T-cell (primary cell): ENCODE data around the gene CCDC14. TPM values are rescaled to one million over a fixed set of nuclear protein-coding genes. Genes with fewer than 3 reads are reported as not detected.

Source experiments
- ATAC-seq, 4 experiments: fragments of 200-7000 bp in 3 of 4; fragments of 150-1000 bp in 1 of 4; cut with Tn5 transposase; replicated peaks in 1 of 4; 1 replicate in 3 of 4; 2 replicates in 1 of 4; pipeline ENCODE4 v1.10.0; 2021; ENCODE audit warnings: moderate library complexity in 3 of 4, mild to moderate bottlenecking in 2 of 4, moderate number of reproducible peaks in 1 of 4
- CTCF ChIA-PET, 2 donors: fragments of 300-600 bp; sonication (Branson Sonifier 250); formaldehyde crosslinking; loops; one replicate each; lab custom pipeline; 2022; ENCODE audit warnings: antibody characterized with exemption in 2 of 2; lab: Charles Lee
- POLR2A ChIA-PET, 2 donors: fragments of 300-600 bp; sonication (Branson Sonifier 250); formaldehyde crosslinking; loops; one replicate each; lab custom pipeline; 2022; ENCODE audit warnings: antibody characterized with exemption in 2 of 2; lab: Charles Lee
- DNase-seq, 35 experiments: peaks; one replicate each; pipeline versions ENCODE4 v3.0.0 to v3.0.0-alpha.2; 2013 to 2023
- H3K27ac ChIP-seq: one replicate; pipeline ENCODE4 v1.5.1; 2013; ENCODE audit warnings: low read length
- H3K27me3 ChIP-seq, 2 experiments: replicated peaks in 1 of 2; 1 replicate in 1 of 2; 2 replicates in 1 of 2; pipeline versions ENCODE4 v1.6.1 to v1.7.0; 2013; ENCODE audit warnings: low read length in 1 of 2, mixed read lengths in 1 of 2; ENCODE audit not compliant: control insufficient read depth in 2 of 2, insufficient read depth in 2 of 2; ENCODE audit errors: extremely low read depth in 1 of 2
- H3K36me3 ChIP-seq, 2 donors: 1 replicate in 1 of 2; 2 replicates in 1 of 2; pipeline versions ENCODE4 v1.6.1 to v1.7.0; 2013; ENCODE audit warnings: low read length in 1 of 2; ENCODE audit not compliant: control insufficient read depth in 2 of 2, insufficient read depth in 1 of 2; ENCODE audit errors: extremely low read depth in 1 of 2
- H3K4me1 ChIP-seq, 2 experiments: 1 replicate in 1 of 2; 2 replicates in 1 of 2; pipeline versions ENCODE4 v1.6.1 to v1.7.0; 2013; ENCODE audit warnings: low read length in 2 of 2, mixed read lengths in 1 of 2; ENCODE audit not compliant: insufficient read depth in 2 of 2, control insufficient read depth in 1 of 2; ENCODE audit errors: extremely low read depth in 1 of 2
- H3K4me3 ChIP-seq, 2 donors: 1 replicate in 1 of 2; 2 replicates in 1 of 2; pipeline versions ENCODE4 v1.5.1 to v1.7.0; 2013; ENCODE audit warnings: mild to moderate bottlenecking in 2 of 2, low read length in 1 of 2, moderate library complexity in 1 of 2; ENCODE audit not compliant: control insufficient read depth in 1 of 2; ENCODE audit errors: extremely low read depth in 1 of 2
- H3K9me3 ChIP-seq: 2 replicates; pipeline ENCODE4 v1.7.0; 2013
- H3K27ac Mint-ChIP-seq, 2 donors: one replicate each; pipeline ENCODE4 v1.8.0; 2020 to 2021; ENCODE audit warnings: mild to moderate bottlenecking in 2 of 2, mixed read lengths in 2 of 2
- H3K27me3 Mint-ChIP-seq, 2 donors: one replicate each; pipeline ENCODE4 v1.8.0; 2021 to 2022; ENCODE audit warnings: mixed read lengths in 2 of 2
- H3K36me3 Mint-ChIP-seq: one replicate; pipeline ENCODE4 v1.8.0; 2021; ENCODE audit warnings: mixed read lengths
- H3K4me1 Mint-ChIP-seq, 3 donors: one replicate each; pipeline ENCODE4 v1.8.0; 2020 to 2022; ENCODE audit warnings: mixed read lengths in 3 of 3, mild to moderate bottlenecking in 1 of 3
- H3K4me3 Mint-ChIP-seq, 3 donors: one replicate each; pipeline ENCODE4 v1.8.0; 2020 to 2022; ENCODE audit warnings: mild to moderate bottlenecking in 3 of 3, mixed read lengths in 3 of 3, moderate library complexity in 3 of 3
- H3K9me3 Mint-ChIP-seq, 3 donors: one replicate each; pipeline ENCODE4 v1.8.0; 2020 to 2022; ENCODE audit warnings: mixed read lengths in 3 of 3
- WGBS: methylation state at CpG from one replicate; pipeline ENCODE4 v1.1.5; 2013; ENCODE audit warnings: missing lambda C conversion rate; ENCODE audit not compliant: insufficient coverage; 5-methylcytosine and 5-hydroxymethylcytosine counted together
- total RNA-seq, 35 experiments: library from RNA in 6 of 35; stranded (reverse) in 6 of 35; fragments of 120-200 nt in 1 of 35; gene quantifications; one replicate each; pipeline versions ENCODE4 v1.2.1 to v1.2.4 and lab custom pipeline; 2013 to 2026

The CCDC14 gene
- total RNA-seq, 5 donors from 2014 or later (not counting 1 experiment from before 2014, with no cell fraction given) = 27.0 to 43.9 (median 28.6) TPM

DNA sequence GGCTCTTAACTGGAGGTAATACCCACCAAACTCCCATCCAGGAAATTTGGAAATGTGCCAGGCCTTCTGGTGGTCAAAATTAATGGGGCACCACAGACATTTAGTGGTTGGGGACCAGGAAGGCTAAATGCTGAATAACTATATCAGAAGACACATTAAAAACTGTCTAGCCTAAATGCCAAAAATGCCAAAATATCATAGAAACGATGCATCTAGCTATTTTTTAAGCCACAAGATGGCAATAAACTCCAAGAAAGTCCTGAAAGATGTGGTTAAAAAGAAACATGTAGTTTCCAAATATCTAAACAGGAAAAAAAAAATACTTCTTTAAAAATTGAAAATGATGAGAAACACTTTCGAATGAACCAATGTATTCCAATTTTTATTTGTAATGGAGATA, 19.9 kb downstream of the CCDC14 start:
- ChIA-PET CTCF (no interaction called here), POLR2A (no interaction called here)
- no peak overlapping the region for H3K4me3 ChIP-seq
- ATAC-seq = no peak
- Mint-ChIP-seq H3K9me3 (no peaks in the 10 kb centered on the region), H3K27ac (no peak overlapping the region), H3K4me1 (no peaks in the 10 kb centered on the region), H3K4me3 (no peak overlapping the region), H3K36me3 (peaks cover 41% of the 10 kb centered on the region), H3K27me3 (no peaks in the 10 kb centered on the region)
- peaks cover 0 to 21% of the 10 kb centered on the region in 2 donors for H3K36me3 ChIP-seq
- no peaks in the 10 kb centered on the region for H3K27me3 ChIP-seq
- H3K27ac ChIP-seq = no peak overlapping the region
- H3K4me1 ChIP-seq = no peaks in the 10 kb centered on the region
- no CpG with 5 or more reads among the region's 2 CpGs for WGBS
- no peak for DNase-seq
- H3K9me3 ChIP-seq = no peaks in the 10 kb centered on the region

DNA sequence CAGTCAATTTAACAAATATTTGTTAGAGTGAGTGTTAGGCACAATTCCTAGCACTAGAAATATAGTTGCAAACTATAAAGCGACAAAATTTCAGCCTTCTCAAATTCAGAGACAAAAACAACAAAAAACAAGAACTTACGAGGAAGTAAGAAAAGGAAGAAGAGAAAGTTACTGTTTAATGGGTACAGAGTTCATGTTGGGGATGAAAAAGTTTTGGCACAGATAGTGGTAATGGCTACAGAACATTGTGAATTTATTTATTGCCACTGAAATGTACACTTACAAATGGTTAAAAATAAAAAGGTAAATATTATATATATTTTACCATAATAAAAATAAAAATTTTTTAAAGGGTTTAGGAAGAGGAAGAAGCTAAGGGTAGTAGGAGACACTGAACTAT, 21.3 kb downstream of the CCDC14 start:
- Histone ChIP-seq H3K4me1 (no peaks in the 10 kb centered on the region), H3K4me3 (no peak overlapping the region), H3K9me3 (no peaks in the 10 kb centered on the region), H3K27me3 (no peaks in the 10 kb centered on the region), H3K36me3 (peaks cover 0 to 19% of the 10 kb centered on the region in 2 donors), H3K27ac (no peak overlapping the region)
- WGBS = no CpG with 5 or more reads among the region's 2 CpGs
- DNase-seq (no peak), ATAC-seq (no peak)
- Mint-ChIP-seq H3K4me3 (no peak overlapping the region), H3K27ac (no peak overlapping the region), H3K4me1 (no peaks in the 10 kb centered on the region), H3K27me3 (no peaks in the 10 kb centered on the region), H3K9me3 (no peaks in the 10 kb centered on the region), H3K36me3 (peaks cover 44% of the 10 kb centered on the region)
- CTCF ChIA-PET = no interaction called here
- POLR2A ChIA-PET = no interaction called here

DNA sequence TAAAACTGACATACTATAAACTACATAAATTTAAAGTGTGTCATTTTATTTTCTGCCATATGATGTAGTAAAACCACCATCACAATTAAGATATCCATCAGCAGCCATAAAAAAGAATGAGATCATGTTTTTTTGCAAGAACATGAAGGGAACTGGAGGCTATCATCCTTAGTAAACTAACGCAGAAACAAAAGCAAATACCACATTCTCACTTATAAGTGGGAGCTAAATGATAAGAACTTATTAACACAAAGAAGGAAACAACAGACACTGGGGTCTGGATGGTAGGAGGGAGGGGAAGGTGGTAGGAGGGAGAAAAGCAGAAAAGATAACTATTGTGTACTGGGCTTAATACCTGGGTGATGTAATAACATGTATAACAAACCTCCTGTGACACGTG, 24.6 kb downstream of the CCDC14 start:
- no peaks in the 10 kb centered on the region for H3K27me3 Mint-ChIP-seq
- CTCF ChIA-PET = no interaction called here
- DNase-seq (no peak), ATAC-seq (no peak)
- no peaks in the 10 kb centered on the region for H3K4me1 ChIP-seq
- no CpG with 5 or more reads among the region's 2 CpGs for WGBS
- H3K4me3 ChIP-seq = no peak overlapping the region
- H3K4me3 Mint-ChIP-seq = no peak overlapping the region
- H3K9me3 ChIP-seq = no peaks in the 10 kb centered on the region
- POLR2A ChIA-PET = no interaction called here
- no peaks in the 10 kb centered on the region for H3K27me3 ChIP-seq
- no peaks in the 10 kb centered on the region for H3K36me3 ChIP-seq
- H3K4me1 Mint-ChIP-seq = no peaks in the 10 kb centered on the region
- H3K27ac Mint-ChIP-seq = no peak overlapping the region
- H3K9me3 Mint-ChIP-seq = no peaks in the 10 kb centered on the region
- no peak overlapping the region for H3K27ac ChIP-seq
- H3K36me3 Mint-ChIP-seq = peaks cover 47% of the 10 kb centered on the region

- no peak overlapping the region for H3K27ac ChIP-seq
- Mint-ChIP-seq H3K27me3 (no peaks in the 10 kb centered on the region), H3K4me3 (no peak overlapping the region), H3K4me1 (no peaks in the 10 kb centered on the region), H3K9me3 (no peaks in the 10 kb centered on the region), H3K27ac (no peak overlapping the region), H3K36me3 (peaks cover 50% of the 10 kb centered on the region)
- H3K9me3 ChIP-seq = no peaks in the 10 kb centered on the region
- CTCF ChIA-PET = no interaction called here
- H3K36me3 ChIP-seq = peaks cover 0 to 4% of the 10 kb centered on the region in 2 donors
- no peak overlapping the region for H3K4me3 ChIP-seq
- no peaks in the 10 kb centered on the region for H3K4me1 ChIP-seq
- POLR2A ChIA-PET = no interaction called here
- DNase-seq = no peak
- ATAC-seq = no peak
- no peaks in the 10 kb centered on the region for H3K27me3 ChIP-seq
Observed at GRCh38 chr3:123935830-123936229, 25.2 kb downstream of the CCDC14 start.

DNA sequence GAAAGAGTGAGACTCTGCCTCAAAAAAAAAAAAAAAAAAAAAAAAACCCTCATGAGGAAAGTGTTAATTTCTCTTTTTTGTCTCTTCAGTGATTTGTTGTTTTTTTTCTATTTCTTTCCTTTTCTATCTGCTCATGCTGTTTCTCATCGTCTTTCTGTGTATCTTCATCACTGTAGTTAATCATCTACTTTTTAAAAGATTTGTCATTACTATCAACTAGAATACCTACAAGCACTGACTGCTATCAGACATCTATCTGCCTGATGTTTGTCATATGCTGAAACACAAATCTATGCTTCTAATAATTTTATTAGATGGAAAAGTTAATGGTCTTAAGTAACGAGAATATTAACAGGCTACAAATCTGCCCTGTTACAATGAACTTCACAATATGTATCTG, 26.8 kb downstream of the CCDC14 start:
- DNase-seq = no peak
- Mint-ChIP-seq H3K27ac (no peak overlapping the region), H3K36me3 (peaks cover 55% of the 10 kb centered on the region)

GRCh38 chr3:123930445-123930844, 30.6 kb downstream of the CCDC14 start:
- H3K27me3 ChIP-seq = no peaks in the 10 kb centered on the region
- H3K27ac ChIP-seq = no peak overlapping the region
- peak overlapping the region in 1 of 2 donors; percentile 6 for H3K27ac Mint-ChIP-seq
- H3K36me3 Mint-ChIP-seq = peaks cover 57% of the 10 kb centered on the region
- no peaks in the 10 kb centered on the region for H3K4me1 Mint-ChIP-seq
- ChIA-PET CTCF (no interaction called here), POLR2A (no interaction called here)
- H3K4me3 Mint-ChIP-seq = no peak overlapping the region
- H3K9me3 Mint-ChIP-seq = no peaks in the 10 kb centered on the region
- no peak for ATAC-seq
- H3K36me3 ChIP-seq = peaks cover 0 to 13% of the 10 kb centered on the region in 2 donors
- H3K4me3 ChIP-seq = no peak overlapping the region
- DNase-seq = no peak
- no peaks in the 10 kb centered on the region for H3K4me1 ChIP-seq
- H3K27me3 Mint-ChIP-seq = no peaks in the 10 kb centered on the region
- H3K9me3 ChIP-seq = no peaks in the 10 kb centered on the region

More for the DNA sequence above, 26.8 kb downstream of the CCDC14 start:
- Histone ChIP-seq H3K27ac (no peak overlapping the region), H3K4me1 (no peaks in the 10 kb centered on the region), H3K36me3 (peaks cover 0 to 13% of the 10 kb centered on the region in 2 donors), H3K4me3 (no peak overlapping the region), H3K9me3 (no peaks in the 10 kb centered on the region), H3K27me3 (no peaks in the 10 kb centered on the region)
- ChIA-PET POLR2A (no interaction called here), CTCF (no interaction called here)
- no CpG with 5 or more reads among the region's 2 CpGs for WGBS
- H3K4me1 Mint-ChIP-seq = no peaks in the 10 kb centered on the region
- no peak for ATAC-seq
- H3K4me3 Mint-ChIP-seq = no peak overlapping the region
- H3K9me3 Mint-ChIP-seq = no peaks in the 10 kb centered on the region
- no peaks in the 10 kb centered on the region for H3K27me3 Mint-ChIP-seq

DNA sequence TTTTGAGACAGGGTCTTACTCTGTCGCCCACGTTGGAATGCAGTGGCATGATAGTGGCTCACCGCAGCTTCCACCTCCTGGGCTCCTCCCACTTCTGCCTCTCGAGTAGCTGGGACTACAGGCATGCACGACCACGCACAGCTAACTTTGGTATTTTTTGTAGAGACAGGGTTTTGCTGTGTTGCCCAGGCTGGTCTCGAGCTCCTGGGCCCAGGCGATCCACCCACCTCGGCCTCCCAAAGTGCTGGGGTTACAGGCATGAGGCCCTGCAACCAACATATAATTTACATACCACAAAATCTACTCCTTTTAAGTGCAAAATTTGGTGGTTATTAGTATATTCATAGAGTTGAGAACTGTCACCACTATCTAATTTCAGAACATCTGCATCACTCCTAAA, 31.7 kb downstream of the CCDC14 start:
- Mint-ChIP-seq H3K9me3 (peaks cover 0 to 8% (median 1%) of the 10 kb centered on the region in 3 donors), H3K4me1 (no peaks in the 10 kb centered on the region), H3K27ac (no peak overlapping the region), H3K4me3 (no peak overlapping the region), H3K27me3 (no peaks in the 10 kb centered on the region), H3K36me3 (peaks cover 62% of the 10 kb centered on the region)
- WGBS = no CpG with 5 or more reads among the region's 9 CpGs
- ChIA-PET POLR2A (no interaction called here), CTCF (no interaction called here)
- no peak for ATAC-seq
- Histone ChIP-seq H3K27me3 (no peaks in the 10 kb centered on the region), H3K27ac (no peak overlapping the region), H3K36me3 (peaks cover 0 to 13% of the 10 kb centered on the region in 2 donors), H3K4me3 (no peak overlapping the region), H3K4me1 (no peaks in the 10 kb centered on the region), H3K9me3 (no peaks in the 10 kb centered on the region)
- no peak for DNase-seq
